HG03520 (cell line): ENCODE data around the gene GADL1.
A peak's percentile ranks its signal among the peaks of the same experiment; 100 is the strongest.

Experiments
- ATAC-seq: cut with Tn5 transposase; IDR thresholded peaks from one replicate; pipeline ENCODE4 v1.9.1; 2021; ENCODE audit warnings: mild to moderate bottlenecking, moderate library complexity; ENCODE audit not compliant: unreplicated experiment

The GADL1 gene

DNA sequence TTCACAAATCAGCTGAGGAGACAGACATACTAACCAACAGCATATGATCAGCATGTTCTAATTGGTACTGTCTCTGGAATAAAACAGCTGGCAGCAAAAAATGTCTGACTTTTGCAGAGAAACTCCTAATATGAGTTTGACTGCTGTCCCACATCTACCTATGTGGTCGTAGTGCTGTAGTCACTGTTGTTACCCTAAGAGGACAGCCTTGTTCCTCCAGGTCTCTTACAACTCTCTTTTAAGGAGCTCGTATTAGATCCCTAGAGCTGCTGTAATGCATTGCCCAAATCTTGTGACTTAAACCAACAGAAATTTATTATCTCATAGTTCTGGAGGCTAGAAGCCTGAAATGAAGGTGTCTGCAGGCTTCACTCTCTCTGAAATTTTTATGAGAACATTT lies 195.9 kb downstream of the GADL1 start:
- ATAC-seq = no peak

DNA sequence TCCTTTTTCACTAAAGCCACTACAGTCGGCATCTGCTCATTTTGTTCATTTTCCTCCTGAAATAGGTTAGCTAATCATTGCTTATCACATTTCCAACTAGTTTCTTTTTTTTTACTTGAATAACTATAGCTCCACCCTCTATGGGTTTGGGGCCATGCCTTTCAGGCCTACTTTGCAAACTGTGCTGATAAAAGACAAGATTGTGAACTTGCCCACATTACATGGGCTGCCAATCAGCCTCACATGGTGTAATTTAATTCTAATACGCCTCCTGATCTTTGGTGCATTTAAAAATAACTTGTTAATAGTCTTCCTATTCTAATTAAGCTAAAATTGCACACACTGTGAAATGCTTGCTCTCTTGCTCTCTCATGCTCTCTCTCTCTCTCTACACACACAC lies 197.6 kb downstream of the GADL1 start:
- no peak for ATAC-seq

DNA sequence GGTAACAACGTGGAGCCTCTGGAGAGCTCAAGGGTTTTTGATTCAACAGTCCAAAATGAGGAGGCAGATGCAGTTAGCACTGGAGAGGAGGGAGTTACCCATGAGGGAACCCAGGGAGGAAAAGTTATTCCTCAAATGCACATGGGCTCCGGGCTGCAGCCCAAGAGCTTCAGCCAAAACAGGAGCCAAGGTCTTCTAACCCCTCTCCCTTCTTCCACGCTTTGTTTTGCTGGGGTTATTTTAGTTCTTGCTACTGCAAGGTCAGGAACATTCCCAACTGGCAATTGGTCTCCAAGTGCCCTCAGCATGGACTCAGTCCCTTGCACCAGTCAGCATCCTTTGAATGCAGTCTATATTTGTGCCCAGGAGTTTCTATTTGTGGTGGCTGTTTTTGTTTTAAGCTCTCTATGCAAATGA lies 198.1 kb downstream of the GADL1 start:
- ATAC-seq = no peak

DNA sequence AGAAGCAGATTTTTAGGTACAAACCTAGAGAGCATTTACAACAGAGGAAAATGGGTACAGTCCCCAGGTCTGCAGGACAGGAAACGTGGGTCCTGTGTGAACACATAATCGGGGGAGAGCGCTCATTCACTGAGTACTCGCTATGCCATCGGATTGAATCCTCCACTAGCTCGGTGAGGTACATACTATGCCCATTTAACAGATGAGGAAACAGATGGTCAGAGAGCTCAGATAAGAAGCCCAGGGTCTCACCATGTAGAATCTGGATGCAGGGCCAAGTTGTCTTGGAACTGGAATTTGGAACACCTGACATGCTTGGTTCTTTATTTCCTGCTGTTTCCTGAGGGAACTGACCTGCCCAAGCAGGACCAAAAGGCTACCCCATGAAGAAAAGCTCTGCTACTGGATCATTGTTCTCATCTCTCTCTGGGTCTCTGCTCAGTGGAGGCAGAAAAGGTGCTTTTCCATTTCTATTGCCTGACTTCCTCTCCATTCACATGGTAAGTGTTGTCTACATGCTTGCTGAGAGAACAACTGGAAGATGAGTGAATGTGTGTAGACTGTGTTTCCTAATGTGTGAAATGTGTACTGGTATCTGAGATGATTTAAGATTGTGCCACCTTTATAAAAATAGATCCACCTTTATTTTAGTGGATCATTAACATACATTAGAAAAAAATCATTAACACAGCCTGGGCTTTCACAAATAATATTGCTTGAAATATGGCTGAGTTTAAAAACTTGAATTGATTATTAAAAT lies 199.0 kb downstream of the GADL1 start:
- ATAC-seq = no peak

DNA sequence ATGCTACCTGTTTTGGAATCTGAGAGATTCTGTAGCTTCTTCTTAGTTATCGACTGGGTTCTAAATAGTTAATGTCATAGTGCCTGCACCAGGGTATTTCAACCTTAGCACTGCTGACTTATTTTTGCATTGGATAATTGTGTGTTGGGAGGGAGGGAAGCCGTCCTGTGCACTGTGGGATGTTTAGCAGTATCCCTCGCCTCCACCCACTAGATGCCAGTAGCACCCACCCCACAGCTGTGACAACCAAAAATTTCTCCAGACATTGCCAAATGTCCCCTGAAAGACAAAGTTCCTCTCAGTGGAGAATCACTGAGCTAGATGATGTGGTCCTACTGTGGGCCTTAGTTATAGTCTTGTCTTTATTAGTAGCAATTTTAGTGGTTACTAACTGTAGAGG lies 199.8 kb downstream of the GADL1 start:
- no peak for ATAC-seq

DNA sequence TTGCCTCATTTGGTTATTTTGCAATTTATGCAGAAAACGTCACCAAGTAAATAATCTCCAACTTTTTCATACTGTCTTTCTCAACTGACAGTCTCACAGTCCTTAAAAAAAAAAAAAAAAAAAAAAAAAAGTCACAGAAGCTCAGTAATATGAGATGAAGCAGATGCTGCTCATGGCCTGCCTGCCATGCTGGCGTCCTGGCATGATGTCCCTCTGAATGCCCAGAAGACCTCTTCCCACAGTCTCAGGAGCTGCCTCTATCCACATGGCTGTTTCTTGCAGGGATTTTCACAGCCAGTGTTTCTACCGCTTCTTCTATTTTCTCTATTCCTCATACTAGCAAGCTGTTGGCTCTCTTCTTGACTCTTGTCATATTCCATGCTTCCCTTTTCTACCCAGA lies 200.3 kb downstream of the GADL1 start:
- no peak for ATAC-seq

DNA sequence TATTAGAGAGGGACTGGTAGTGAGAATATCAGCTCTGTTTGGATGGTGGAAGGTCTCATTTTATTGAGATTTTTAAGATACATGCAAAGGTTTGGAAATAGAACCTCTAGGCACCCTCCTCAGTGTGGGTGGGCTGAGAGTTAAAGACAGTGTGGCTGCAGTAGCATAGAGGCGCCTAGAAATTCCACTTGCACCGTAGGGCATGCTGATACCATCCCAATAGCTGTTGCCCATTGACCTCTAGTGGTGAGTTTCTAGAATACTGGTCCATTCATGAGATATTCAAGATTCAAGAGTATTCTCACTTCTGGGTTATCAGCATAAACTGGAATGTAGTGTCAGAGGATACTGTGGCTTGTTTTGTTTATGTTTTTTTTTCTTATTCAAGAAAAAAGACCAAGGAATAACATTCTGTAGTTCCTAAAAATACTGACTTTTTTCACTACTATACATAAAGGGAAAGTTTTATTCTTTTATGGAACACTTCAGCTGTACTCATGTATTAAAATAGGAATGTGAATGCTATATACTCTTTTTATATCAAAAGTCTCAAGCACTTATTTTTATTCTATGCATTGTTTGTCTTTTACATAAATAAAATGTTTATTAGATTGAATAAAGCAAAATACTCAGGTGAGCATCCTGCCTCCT lies 200.9 kb downstream of the GADL1 start:
- ATAC-seq = peak; percentile 96

DNA sequence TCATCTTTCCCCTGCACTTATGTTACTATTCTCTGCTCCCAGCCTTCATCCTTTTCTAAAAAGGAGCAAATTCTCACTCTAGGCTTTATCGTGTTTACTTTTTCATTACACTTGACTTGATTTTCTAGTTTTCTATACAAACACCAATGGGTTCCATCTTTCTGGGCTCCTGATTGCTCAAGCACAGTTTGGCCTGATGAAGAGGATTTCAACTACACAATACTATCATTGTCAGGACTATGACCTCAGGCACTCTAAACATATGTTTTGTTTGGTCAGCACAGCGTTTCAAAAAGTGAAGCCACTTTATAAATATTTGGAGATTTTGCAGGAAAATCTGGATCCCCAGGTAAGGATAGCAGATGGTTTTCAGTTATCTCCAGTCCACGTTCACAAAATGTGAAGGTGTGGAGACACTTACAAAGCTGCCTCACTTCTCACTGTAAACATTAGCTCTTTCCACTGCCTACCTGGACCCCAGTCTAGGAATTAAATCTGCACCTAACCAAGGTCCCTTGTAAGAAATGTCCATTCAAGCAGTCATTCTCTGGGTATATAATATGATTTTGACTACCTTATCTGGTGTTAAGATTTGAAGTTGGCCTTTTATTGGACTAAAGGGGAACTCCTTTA lies 201.8 kb downstream of the GADL1 start:
- no peak for ATAC-seq

DNA sequence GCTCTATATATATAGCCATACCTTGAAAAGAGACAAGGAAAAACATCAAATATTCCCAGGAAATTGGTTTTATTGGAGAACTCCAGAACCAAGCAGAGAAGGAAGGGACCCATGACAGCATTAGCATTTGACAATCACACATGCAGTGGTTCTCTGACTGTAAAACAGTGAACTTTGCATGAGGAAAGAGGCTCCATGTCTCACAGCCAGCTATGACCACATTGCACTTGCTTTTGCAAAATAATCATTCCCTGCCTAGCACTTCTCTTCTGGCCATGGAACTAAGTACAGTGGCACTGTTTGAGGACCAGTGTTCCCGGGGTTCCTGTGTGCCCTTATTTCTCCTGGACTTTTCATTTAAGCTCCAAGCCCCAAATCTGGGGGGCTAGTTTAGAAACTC lies 202.5 kb downstream of the GADL1 start:
- no peak for ATAC-seq

DNA sequence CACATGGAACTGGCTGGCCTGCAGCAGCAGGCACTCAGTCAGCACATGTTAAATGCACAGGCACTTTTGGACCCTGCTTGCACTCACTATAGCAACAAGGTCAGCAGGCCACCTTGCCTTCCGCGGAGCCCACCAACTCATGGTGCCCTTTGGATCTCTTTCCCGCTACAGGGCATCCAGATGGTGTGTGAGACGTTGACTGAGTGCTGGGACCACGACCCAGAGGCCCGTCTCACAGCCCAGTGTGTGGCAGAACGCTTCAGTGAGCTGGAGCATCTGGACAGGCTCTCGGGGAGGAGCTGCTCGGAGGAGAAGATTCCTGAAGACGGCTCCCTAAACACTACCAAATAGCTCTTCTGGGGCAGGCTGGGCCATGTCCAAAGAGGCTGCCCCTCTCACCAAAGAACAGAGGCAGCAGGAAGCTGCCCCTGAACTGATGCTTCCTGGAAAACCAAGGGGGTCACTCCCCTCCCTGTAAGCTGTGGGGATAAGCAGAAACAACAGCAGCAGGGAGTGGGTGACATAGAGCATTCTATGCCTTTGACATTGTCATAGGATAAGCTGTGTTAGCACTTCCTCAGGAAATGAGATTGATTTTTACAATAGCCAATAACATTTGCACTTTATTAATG lies 203.1 kb downstream of the GADL1 start:
- ATAC-seq = no peak

DNA sequence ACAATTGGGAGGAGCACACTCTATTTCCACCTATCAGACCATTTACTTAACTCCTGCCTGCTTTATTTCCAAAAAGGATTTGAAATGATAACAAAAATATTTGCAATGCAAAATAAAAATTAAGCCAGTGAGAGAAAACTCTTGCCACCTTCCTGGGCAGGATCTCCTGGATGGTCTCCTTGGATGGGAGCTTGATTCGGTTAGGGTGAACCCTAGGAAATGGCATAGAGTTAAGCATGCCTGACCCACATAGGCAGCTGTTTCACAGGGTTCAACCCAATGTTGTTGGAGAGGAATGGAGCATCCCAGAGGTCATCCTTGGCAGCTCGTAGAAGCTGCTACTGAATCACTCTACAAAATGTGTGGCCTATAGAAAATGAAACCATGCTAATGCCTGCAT lies 204.3 kb downstream of the GADL1 start:
- ATAC-seq = no peak

DNA sequence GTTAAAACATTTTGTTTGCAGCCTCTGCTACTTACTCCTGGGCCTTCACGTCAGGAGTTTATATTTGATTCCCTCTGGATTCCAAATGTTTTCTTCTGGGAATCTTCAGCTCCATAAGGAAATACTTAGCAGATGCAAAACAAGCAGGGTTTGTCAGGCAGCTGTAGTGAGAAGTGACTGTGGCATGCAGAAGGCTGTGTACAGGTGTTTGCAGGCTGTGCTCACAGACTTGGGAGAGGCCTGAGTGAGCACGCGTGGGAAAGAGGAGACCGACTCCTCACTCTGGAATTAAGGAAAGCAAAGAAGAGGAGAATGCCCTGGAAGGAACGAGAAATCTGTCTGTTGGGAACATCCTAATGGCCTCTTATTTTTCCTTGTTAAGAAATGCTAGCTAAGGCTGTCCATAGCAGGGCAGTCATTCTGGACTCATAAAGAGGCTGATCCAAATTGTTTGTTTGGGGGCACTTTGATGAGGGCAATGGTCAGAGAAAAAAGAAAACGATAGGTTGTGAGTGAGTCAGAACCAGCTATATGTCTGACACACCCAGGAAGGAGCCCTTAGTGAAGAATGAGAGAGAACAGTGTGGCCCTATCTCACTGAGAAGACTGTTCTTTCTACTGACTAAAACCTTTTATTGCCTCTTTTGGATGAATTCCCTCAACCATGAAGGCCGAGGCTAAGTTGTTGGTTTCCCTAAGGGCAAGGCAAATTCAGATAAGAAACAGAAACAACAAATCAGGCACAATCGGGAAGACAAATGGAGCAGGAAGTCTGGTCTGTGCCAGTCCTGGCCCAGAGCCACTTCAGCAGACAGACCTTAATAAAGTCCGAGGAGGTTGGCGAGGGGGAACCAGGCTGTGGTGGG lies 205.5 kb downstream of the GADL1 start:
- ATAC-seq = no peak

DNA sequence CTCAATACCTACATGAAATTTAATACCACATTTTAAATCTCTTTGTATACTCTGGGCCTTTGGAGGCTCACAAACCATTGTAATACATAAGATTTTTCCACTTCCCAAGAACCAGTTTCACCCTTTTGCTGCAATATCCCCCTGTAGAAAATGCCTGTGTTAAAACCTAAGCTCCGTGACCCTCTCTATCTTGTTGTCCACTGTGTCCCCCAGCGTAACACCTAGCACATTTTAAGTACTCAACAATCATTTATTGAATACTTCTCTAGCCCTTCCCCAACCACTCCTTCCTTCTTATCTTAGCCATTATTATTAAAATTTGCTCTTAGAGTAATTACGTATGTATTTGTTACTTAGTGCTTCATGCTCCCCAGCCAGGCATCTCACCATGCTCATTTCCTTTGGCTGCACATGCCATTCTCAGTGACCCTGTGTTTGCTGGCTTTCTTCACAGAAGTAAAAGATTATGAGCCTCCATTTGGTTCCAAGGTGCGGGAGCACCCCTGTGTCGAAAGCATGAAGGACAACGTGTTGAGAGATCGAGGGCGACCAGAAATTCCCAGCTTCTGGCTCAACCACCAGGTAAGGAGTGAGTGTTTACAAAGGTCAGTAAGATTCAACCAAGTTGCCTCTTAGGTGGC lies 206.4 kb downstream of the GADL1 start:
- no peak for ATAC-seq

DNA sequence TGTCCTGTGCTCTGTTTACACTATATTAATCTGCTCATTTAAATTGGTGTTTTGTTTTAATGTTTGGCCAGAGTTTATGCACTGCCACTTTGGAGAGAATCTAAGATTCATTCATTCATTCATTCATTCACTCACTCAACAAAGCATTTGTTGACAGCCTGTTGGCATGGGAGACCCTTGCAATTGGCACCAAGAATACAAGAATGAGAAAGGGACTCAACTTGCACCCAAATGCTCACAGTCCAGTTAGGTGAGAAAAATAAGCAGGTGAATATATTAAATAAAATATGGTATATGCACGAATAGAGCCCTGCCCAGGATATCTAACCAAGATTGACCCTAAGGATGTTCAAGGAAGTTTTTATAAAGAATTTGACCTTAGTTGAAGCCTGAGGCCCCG lies 207.7 kb downstream of the GADL1 start:
- no peak for ATAC-seq

DNA sequence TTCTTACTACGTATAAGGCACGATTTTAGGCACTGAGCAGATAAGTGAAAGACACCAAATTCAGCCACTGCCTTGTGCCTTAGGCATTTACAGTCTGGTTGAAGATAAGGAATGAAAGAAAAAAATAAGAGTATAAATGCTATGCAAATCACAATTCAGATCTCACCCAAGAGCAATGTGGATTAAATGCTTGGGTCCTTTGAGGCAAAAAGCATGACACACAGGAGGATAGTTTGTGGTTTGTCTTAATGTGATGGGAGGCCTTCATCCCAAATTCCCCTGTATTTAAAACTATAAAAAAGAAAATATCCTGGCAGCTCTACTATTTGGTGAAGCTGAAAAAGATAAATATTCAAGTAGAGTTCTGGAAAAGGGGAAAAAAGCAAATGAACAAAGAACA lies 208.3 kb downstream of the GADL1 start:
- no peak for ATAC-seq

DNA sequence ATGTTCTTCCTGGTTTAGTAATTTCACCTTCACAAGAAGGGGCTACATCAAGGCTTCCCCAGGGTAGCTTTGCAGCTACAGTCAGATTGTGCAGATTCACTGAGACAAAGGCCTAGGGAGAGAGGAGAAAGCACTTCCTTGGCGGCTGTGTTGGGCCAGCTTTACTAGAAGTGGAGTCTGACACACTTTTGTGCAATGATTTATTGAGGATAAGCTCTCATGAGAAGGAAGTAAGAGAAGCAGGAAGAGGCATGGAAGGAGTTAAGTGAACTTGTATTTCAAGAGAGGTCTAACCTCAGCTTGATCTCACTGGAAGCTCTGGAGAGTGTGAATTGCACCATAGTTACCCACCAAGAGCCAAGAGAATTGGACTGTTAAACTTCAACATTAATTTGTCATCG lies 209.2 kb downstream of the GADL1 start:
- no peak for ATAC-seq

DNA sequence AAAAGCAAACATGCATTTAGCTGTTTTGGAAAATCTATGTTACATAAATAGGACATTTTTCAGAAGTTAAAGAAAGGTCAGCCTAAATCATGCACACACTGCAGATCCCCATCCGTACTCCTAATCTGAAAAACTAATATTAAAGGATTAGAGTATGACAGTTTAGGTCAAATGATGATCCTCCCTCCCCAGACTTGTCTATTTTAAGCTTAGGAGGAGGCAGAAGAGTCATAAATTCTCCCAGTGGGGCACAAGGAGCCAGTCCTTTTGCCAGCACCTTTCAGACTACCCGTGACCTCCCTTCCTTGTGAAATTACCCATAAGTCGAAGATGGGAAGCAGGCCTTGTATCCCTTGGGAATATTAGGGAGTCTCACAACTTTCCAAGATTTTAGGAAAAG lies 210.1 kb downstream of the GADL1 start:
- no peak for ATAC-seq

DNA sequence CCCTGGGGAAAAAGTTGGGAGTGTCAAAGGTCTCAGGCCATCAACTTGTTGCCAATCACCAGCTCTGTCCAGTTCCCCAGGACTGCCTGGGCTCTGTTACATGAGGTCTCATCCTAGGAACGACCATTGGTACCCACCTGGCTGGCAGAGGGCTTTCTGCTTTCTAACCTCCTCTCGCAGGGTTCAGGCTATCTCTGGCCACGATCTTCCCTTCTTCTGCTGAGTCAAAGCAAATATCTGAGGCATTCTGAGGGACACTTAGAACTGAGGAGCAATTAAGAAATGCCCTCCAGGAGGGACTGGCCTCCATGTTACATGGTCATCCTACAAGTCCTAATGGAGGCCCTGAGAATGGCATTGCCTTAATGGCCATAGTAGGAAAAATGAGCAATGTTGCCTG lies 210.7 kb downstream of the GADL1 start:
- ATAC-seq = no peak

DNA sequence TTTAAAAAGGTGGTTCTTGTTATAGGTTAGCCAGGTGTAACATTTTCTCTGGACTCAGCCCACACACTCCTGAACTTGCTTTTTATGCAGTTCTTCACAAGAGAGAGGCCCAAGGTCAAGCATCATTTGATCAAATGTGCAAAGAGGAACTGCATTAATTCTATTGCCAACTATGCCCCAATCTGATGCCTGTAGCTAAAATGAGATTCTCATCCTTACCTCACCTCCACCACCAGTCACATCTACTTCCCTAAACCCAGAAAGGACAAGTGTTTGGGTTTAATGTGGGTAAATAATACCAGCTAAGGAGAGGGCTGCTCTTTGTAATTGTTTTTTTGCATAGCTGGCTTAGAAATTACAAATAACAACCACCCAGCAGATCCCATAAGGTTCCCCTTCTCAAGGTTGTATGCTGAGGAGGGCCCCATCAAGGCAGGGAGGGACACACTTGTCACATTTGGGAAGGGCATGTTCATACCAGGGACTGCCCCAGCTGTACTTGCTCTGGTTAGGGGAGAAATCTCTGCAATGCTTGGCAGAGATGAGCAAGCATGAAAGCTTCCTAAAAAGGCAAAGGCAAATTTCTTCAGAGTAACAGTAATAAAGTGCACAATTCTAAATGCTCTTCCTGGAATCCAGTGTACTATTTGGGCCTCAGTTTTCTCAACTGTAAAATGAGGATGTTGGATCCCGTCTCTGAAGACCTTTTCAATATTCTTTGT lies 211.9 kb downstream of the GADL1 start:
- ATAC-seq = no peak
